Measurements from ENCODE around the gene HNRNPL. TPM values are rescaled to one million over a fixed set of nuclear protein-coding genes. Genes with fewer than 3 reads are reported as not detected.
"Not testable (repeated sequence)": the region's sequence is repeated elsewhere in the genome, so short reads cannot be mapped to it uniquely, and the experiment has no call there.

HNRNPL gene
- total RNA-seq, 1 experiment from 2014 or later = 212 TPM

GRCh38 chr19:38888876-38889275 is 39.1 kb upstream of the HNRNPL start:
- Histone ChIP-seq H4K20me1 (ENCODE audit: insufficient read depth, low read depth, low read length) (no peaks in the 10 kb centered on the region), H3K4me1 (ENCODE audit: low read length) (no peaks in the 10 kb centered on the region), H3K79me2 (ENCODE audit: low read length) (no peaks in the 10 kb centered on the region), H3K27me3 (ENCODE audit: low read length) (no peaks in the 10 kb centered on the region), H3K4me2 (ENCODE audit: low read depth, low read length, poor library complexity, severe bottlenecking) (no peak overlapping the region), H3K27ac (ENCODE audit: low read length) (no peak overlapping the region), H3K9ac (ENCODE audit: low read length) (no peak overlapping the region), H2AFZ (ENCODE audit: low read length) (no peak overlapping the region), H3K9me2 (replicated peaks; ENCODE audit: insufficient read depth, low read length) (no peaks in the 10 kb centered on the region), H3K9me3 (ENCODE audit: low read length) (no peaks in the 10 kb centered on the region), H3K36me3 (ENCODE audit: insufficient read depth, low read length) (no peaks in the 10 kb centered on the region), H3K4me3 (ENCODE audit: low read length) (no peak overlapping the region)
- no peak for DNase-seq

GRCh38 chr19:38884691-38885090 is 34.9 kb upstream of the HNRNPL start:
- H3K9me2 ChIP-seq (replicated peaks; ENCODE audit: insufficient read depth, low read length); H3K36me3 ChIP-seq (ENCODE audit: insufficient read depth, low read length); H4K20me1 ChIP-seq (ENCODE audit: insufficient read depth, low read depth, low read length); H3K9me3 ChIP-seq (ENCODE audit: low read length); DNase-seq; H2AFZ ChIP-seq (ENCODE audit: low read length); H3K4me1 ChIP-seq (ENCODE audit: low read length); H3K4me3 ChIP-seq (ENCODE audit: low read length); H3K27me3 ChIP-seq (ENCODE audit: low read length); H3K4me2 ChIP-seq (ENCODE audit: low read depth, low read length, poor library complexity, severe bottlenecking); H3K79me2 ChIP-seq (ENCODE audit: low read length); H3K9ac ChIP-seq (ENCODE audit: low read length); H3K27ac ChIP-seq (ENCODE audit: low read length): not testable (repeated sequence)

GRCh38 chr19:38883286-38883685 is 33.5 kb upstream of the HNRNPL start:
- no peak overlapping the region for H3K4me2 ChIP-seq (ENCODE audit: low read depth, low read length, poor library complexity, severe bottlenecking)
- H3K79me2 ChIP-seq (ENCODE audit: low read length) = no peaks in the 10 kb centered on the region
- no peaks in the 10 kb centered on the region for H3K9me3 ChIP-seq (ENCODE audit: low read length)
- H4K20me1 ChIP-seq (ENCODE audit: insufficient read depth, low read depth, low read length) = no peaks in the 10 kb centered on the region
- DNase-seq = no peak
- H3K4me3 ChIP-seq (ENCODE audit: low read length) = no peak overlapping the region
- no peaks in the 10 kb centered on the region for H3K9me2 ChIP-seq (replicated peaks; ENCODE audit: insufficient read depth, low read length)
- no peak overlapping the region for H2AFZ ChIP-seq (ENCODE audit: low read length)
- no peaks in the 10 kb centered on the region for H3K36me3 ChIP-seq (ENCODE audit: insufficient read depth, low read length)
- no peak overlapping the region for H3K27ac ChIP-seq (ENCODE audit: low read length)
- H3K4me1 ChIP-seq (ENCODE audit: low read length) = peaks cover 9% of the 10 kb centered on the region
- no peak overlapping the region for H3K9ac ChIP-seq (ENCODE audit: low read length)
- H3K27me3 ChIP-seq (ENCODE audit: low read length) = no peaks in the 10 kb centered on the region

GRCh38 chr19:38880882-38881609 is 31.3 kb upstream of the HNRNPL start:
- DNase-seq = no peak
- Histone ChIP-seq H3K79me2 (ENCODE audit: low read length) (peaks cover 20% of the 10 kb centered on the region), H3K9ac (ENCODE audit: low read length) (no peak overlapping the region), H3K36me3 (ENCODE audit: insufficient read depth, low read length) (no peaks in the 10 kb centered on the region), H3K4me3 (ENCODE audit: low read length) (no peak overlapping the region), H3K4me2 (ENCODE audit: low read depth, low read length, poor library complexity, severe bottlenecking) (no peak overlapping the region), H3K27ac (ENCODE audit: low read length) (no peak overlapping the region), H3K4me1 (ENCODE audit: low read length) (peaks cover 24% of the 10 kb centered on the region), H3K27me3 (ENCODE audit: low read length) (no peaks in the 10 kb centered on the region), H3K9me3 (ENCODE audit: low read length) (no peaks in the 10 kb centered on the region), H3K9me2 (replicated peaks; ENCODE audit: insufficient read depth, low read length) (no peaks in the 10 kb centered on the region), H2AFZ (ENCODE audit: low read length) (no peak overlapping the region), H4K20me1 (ENCODE audit: insufficient read depth, low read depth, low read length) (no peaks in the 10 kb centered on the region)

- Histone ChIP-seq H3K9me2 (replicated peaks; ENCODE audit: insufficient read depth, low read length) (no peaks in the 10 kb centered on the region), H3K79me2 (ENCODE audit: low read length) (peaks cover 22% of the 10 kb centered on the region), H2AFZ (ENCODE audit: low read length) (no peak overlapping the region), H3K4me1 (ENCODE audit: low read length) (peaks cover 24% of the 10 kb centered on the region), H3K36me3 (ENCODE audit: insufficient read depth, low read length) (no peaks in the 10 kb centered on the region), H4K20me1 (ENCODE audit: insufficient read depth, low read depth, low read length) (no peaks in the 10 kb centered on the region), H3K9me3 (ENCODE audit: low read length) (no peaks in the 10 kb centered on the region), H3K9ac (ENCODE audit: low read length) (no peak overlapping the region), H3K4me2 (ENCODE audit: low read depth, low read length, poor library complexity, severe bottlenecking) (no peak overlapping the region), H3K27me3 (ENCODE audit: low read length) (no peaks in the 10 kb centered on the region), H3K27ac (ENCODE audit: low read length) (no peak overlapping the region), H3K4me3 (ENCODE audit: low read length) (no peak overlapping the region)
- no peak for DNase-seq
Observed at GRCh38 chr19:38880076-38880881, 30.5 kb upstream of the HNRNPL start.

- H3K79me2 ChIP-seq (ENCODE audit: low read length) = peaks cover 22% of the 10 kb centered on the region
- H3K27ac ChIP-seq (ENCODE audit: low read length) = no peak overlapping the region
- H3K4me1 ChIP-seq (ENCODE audit: low read length) = peaks cover 24% of the 10 kb centered on the region
- H3K36me3 ChIP-seq (ENCODE audit: insufficient read depth, low read length) = no peaks in the 10 kb centered on the region
- H3K9ac ChIP-seq (ENCODE audit: low read length) = peak overlapping the region; percentile 90; the same call in 1 of the 2 replicates
- H2AFZ ChIP-seq (ENCODE audit: low read length) = no peak overlapping the region
- H3K27me3 ChIP-seq (ENCODE audit: low read length) = no peaks in the 10 kb centered on the region
- no peak overlapping the region for H3K4me3 ChIP-seq (ENCODE audit: low read length)
- H3K9me2 ChIP-seq (replicated peaks; ENCODE audit: insufficient read depth, low read length) = no peaks in the 10 kb centered on the region
- no peaks in the 10 kb centered on the region for H3K9me3 ChIP-seq (ENCODE audit: low read length)
- no peak for DNase-seq
- no peak overlapping the region for H3K4me2 ChIP-seq (ENCODE audit: low read depth, low read length, poor library complexity, severe bottlenecking)
- H4K20me1 ChIP-seq (ENCODE audit: insufficient read depth, low read depth, low read length) = no peaks in the 10 kb centered on the region
Observed at GRCh38 chr19:38879400-38879751, 29.6 kb upstream of the HNRNPL start.

GRCh38 chr19:38878575-38879399 is 29.0 kb upstream of the HNRNPL start:
- DNase-seq = no peak
- H3K27ac ChIP-seq (ENCODE audit: low read length) = peak overlapping the region; percentile 73
- H3K79me2 ChIP-seq (ENCODE audit: low read length) = peaks cover 22% of the 10 kb centered on the region
- H3K9me3 ChIP-seq (ENCODE audit: low read length) = no peaks in the 10 kb centered on the region
- no peaks in the 10 kb centered on the region for H3K27me3 ChIP-seq (ENCODE audit: low read length)
- H3K36me3 ChIP-seq (ENCODE audit: insufficient read depth, low read length) = no peaks in the 10 kb centered on the region
- H3K4me3 ChIP-seq (ENCODE audit: low read length) = peak overlapping the region; percentile 82
- peak overlapping the region; percentile 68; the same call in 1 of the 2 replicates for H2AFZ ChIP-seq (ENCODE audit: low read length)
- H3K4me1 ChIP-seq (ENCODE audit: low read length) = peaks cover 24% of the 10 kb centered on the region
- peak overlapping the region; percentile 89 for H3K4me2 ChIP-seq (ENCODE audit: low read depth, low read length, poor library complexity, severe bottlenecking)
- peak overlapping the region; percentile 90 for H3K9ac ChIP-seq (ENCODE audit: low read length)
- H4K20me1 ChIP-seq (ENCODE audit: insufficient read depth, low read depth, low read length) = no peaks in the 10 kb centered on the region
- no peaks in the 10 kb centered on the region for H3K9me2 ChIP-seq (replicated peaks; ENCODE audit: insufficient read depth, low read length)
